Endothelial cell of umbilical vein (primary cell): ENCODE measurements around the gene CYTH2.

Experiments used
- EZH2 ChIP-seq: IDR thresholded peaks from 2 replicates; pipeline ENCODE4 v1.6.1; 2012; ENCODE audit warnings: borderline replicate concordance, low read depth, mild to moderate bottlenecking, moderate library complexity, low read length, inconsistent platforms; ENCODE audit not compliant: severe bottlenecking
- FOS ChIP-seq: IDR thresholded peaks from 2 replicates; pipeline ENCODE4 v1.6.1; 2011; ENCODE audit warnings: mild to moderate bottlenecking, low read length, moderate library complexity, borderline replicate concordance; ENCODE audit not compliant: insufficient read depth
- GATA2 ChIP-seq: IDR thresholded peaks from 2 replicates; pipeline ENCODE4 v1.7.0; 2011; ENCODE audit warnings: low read depth, mild to moderate bottlenecking, moderate library complexity, mixed read lengths, low read length; ENCODE audit not compliant: insufficient read length, insufficient read depth
- JUN ChIP-seq: IDR thresholded peaks from 2 replicates; pipeline ENCODE4 v1.6.1; 2011; ENCODE audit warnings: borderline replicate concordance, low read depth; ENCODE audit not compliant: insufficient read length, insufficient read depth
- POLR2A ChIP-seq: IDR thresholded peaks from 2 replicates; pipeline ENCODE4 v1.6.1; 2012; ENCODE audit warnings: low read depth, mild to moderate bottlenecking, control low read depth, low read length
- POLR2AphosphoS5 ChIP-seq: IDR thresholded peaks from 2 replicates; pipeline ENCODE4 v1.6.1; 2012; ENCODE audit warnings: low read depth, mild to moderate bottlenecking, control low read depth, low read length, moderate library complexity; ENCODE audit not compliant: insufficient read depth
- TF ChIP-seq, protein P1 (sequence below): IDR thresholded peaks from 2 replicates; pipeline ENCODE4 v1.6.1; 2011; ENCODE audit not compliant: insufficient read depth, insufficient read length
- TF ChIP-seq, protein P2 (sequence below), 2 donors: IDR thresholded peaks; 1 replicate in 1 of 2; 2 replicates in 1 of 2; pipeline ENCODE4 v1.5.1; 2011; ENCODE audit warnings: low read length in 2 of 2, mild to moderate bottlenecking in 2 of 2, moderate library complexity in 2 of 2, control low read depth in 1 of 2, inconsistent platforms in 1 of 2, low read depth in 1 of 2; ENCODE audit not compliant: insufficient read depth in 1 of 2; ENCODE audit errors: extremely low read depth in 1 of 2

DNA sequence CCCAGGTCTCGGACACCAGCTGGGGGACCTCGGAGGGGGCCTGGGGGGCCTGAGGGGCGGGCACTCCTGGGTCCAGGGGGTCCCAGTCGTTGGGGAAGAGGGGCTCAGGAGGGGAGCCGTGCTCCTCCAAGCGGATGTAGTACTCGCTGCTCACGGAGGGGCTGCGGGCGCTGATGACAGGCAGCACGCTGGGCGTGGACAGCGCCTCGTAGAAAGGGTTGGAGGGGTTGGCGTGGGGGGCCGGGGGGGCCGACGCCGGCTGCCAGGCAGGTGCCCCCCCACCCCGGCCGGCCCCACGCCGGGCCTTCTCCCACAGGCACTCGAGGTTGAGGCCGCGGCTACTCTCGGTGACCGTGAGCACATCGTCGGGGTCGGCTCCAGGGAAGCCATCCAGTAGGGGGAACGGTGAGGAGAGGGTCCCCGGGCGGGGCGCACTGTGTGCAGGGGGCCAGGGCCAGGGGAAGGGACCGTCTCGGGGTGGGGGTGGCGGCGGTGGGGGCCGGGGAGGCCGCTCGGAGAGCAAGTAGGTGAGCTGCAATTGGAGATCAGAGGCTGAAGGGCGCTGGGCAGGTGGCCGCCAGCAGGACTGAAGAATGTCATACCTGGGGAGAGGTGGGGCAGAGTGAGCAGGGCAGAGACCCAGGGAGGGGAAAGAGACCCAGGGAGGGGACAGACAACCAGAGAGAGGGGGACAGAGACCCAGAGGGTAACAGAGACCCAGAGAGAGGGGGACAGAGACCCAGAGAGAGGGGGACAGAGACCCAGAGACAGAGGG, 30.3 kb downstream of the CYTH2 start:
- TF ChIP-seq EZH2: no peak
- TF ChIP-seq, protein P1, sequence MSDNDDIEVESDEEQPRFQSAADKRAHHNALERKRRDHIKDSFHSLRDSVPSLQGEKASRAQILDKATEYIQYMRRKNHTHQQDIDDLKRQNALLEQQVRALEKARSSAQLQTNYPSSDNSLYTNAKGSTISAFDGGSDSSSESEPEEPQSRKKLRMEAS: no peak
- TF ChIP-seq, protein P2, sequence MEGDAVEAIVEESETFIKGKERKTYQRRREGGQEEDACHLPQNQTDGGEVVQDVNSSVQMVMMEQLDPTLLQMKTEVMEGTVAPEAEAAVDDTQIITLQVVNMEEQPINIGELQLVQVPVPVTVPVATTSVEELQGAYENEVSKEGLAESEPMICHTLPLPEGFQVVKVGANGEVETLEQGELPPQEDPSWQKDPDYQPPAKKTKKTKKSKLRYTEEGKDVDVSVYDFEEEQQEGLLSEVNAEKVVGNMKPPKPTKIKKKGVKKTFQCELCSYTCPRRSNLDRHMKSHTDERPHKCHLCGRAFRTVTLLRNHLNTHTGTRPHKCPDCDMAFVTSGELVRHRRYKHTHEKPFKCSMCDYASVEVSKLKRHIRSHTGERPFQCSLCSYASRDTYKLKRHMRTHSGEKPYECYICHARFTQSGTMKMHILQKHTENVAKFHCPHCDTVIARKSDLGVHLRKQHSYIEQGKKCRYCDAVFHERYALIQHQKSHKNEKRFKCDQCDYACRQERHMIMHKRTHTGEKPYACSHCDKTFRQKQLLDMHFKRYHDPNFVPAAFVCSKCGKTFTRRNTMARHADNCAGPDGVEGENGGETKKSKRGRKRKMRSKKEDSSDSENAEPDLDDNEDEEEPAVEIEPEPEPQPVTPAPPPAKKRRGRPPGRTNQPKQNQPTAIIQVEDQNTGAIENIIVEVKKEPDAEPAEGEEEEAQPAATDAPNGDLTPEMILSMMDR (IDR thresholded peaks at IDR 0.05; ENCODE audit: extremely low read depth in 1 of 2, insufficient read depth in 1 of 2, low read depth in 1 of 2, low read length in 2 of 2): no peak
- TF ChIP-seq JUN: no peak
- TF ChIP-seq FOS: no peak
- no peak for TF ChIP-seq POLR2AphosphoS5
- TF ChIP-seq POLR2A: no peak
- TF ChIP-seq GATA2: no peak
